Mesenchymal stem cell (in vitro differentiated cells and primary cell): ENCODE data around the gene CDA.

Experiments
- DNase-seq: peaks from one replicate; pipeline ENCODE4 v3.0.0-alpha.2; 2013
- H2AFZ ChIP-seq: one replicate; pipeline ENCODE4 v1.6.1; 2013; ENCODE audit warnings: low read depth, mild to moderate bottlenecking, control low read depth, inconsistent platforms, low read length, moderate library complexity
- H2AK5ac ChIP-seq: 2 replicates; pipeline ENCODE4 v1.6.1; 2013; ENCODE audit warnings: low read length, moderate library complexity, mild to moderate bottlenecking, inconsistent platforms; ENCODE audit not compliant: severe bottlenecking
- H2BK120ac ChIP-seq: one replicate; pipeline ENCODE4 v1.6.1; 2013; ENCODE audit warnings: low read depth, mild to moderate bottlenecking, inconsistent platforms, low read length, moderate library complexity
- H2BK12ac ChIP-seq, 2 experiments: one replicate each; pipeline ENCODE4 v1.6.1; 2013; ENCODE audit warnings: inconsistent platforms in 2 of 2, low read length in 2 of 2, mild to moderate bottlenecking in 2 of 2, moderate library complexity in 2 of 2, control low read depth in 1 of 2
- H2BK15ac ChIP-seq: one replicate; pipeline ENCODE4 v1.6.1; 2013; ENCODE audit warnings: mild to moderate bottlenecking, low read depth, inconsistent platforms; ENCODE audit not compliant: poor library complexity, severe bottlenecking
- H2BK5ac ChIP-seq: 2 replicates; pipeline ENCODE4 v1.6.1; 2013; ENCODE audit warnings: low read depth, mild to moderate bottlenecking, low read length, control low read depth, inconsistent platforms; ENCODE audit not compliant: poor library complexity, severe bottlenecking
- H3K14ac ChIP-seq, 2 experiments: one replicate each; pipeline ENCODE4 v1.6.1; 2013; ENCODE audit warnings: inconsistent platforms in 2 of 2, low read length in 2 of 2, control low read depth in 1 of 2, mild to moderate bottlenecking in 1 of 2, moderate library complexity in 1 of 2
- H3K18ac ChIP-seq, 2 experiments: one replicate each; pipeline ENCODE4 v1.6.1; 2013; ENCODE audit warnings: inconsistent platforms in 2 of 2, low read length in 2 of 2, control low read depth in 1 of 2, low read depth in 1 of 2, mild to moderate bottlenecking in 1 of 2
- H3K23ac ChIP-seq, 2 experiments: one replicate each; pipeline ENCODE4 v1.6.1; 2013; ENCODE audit warnings: inconsistent platforms in 2 of 2, low read length in 2 of 2, mild to moderate bottlenecking in 2 of 2, moderate library complexity in 2 of 2, control low read depth in 1 of 2
- H3K27ac ChIP-seq: 2 replicates; pipeline ENCODE4 v1.5.1; 2013; ENCODE audit warnings: mild to moderate bottlenecking, moderate library complexity, low read length, control low read depth, inconsistent platforms; ENCODE audit not compliant: poor library complexity, severe bottlenecking
- H3K27me3 ChIP-seq, 2 experiments: 2 replicates each; pipeline versions ENCODE4 v1.6.1 to v1.7.0; 2013; ENCODE audit warnings: low read length in 2 of 2, mild to moderate bottlenecking in 2 of 2, moderate library complexity in 2 of 2, control low read depth in 1 of 2, inconsistent platforms in 1 of 2; ENCODE audit not compliant: control insufficient read depth in 1 of 2, insufficient read depth in 1 of 2
- H3K36me3 ChIP-seq, 2 experiments: 2 replicates each; pipeline versions ENCODE4 v1.6.1 to v1.7.0; 2013; ENCODE audit warnings: low read length in 2 of 2, control low read depth in 1 of 2, inconsistent platforms in 1 of 2, low read depth in 1 of 2, mild to moderate bottlenecking in 1 of 2; ENCODE audit not compliant: insufficient read depth in 2 of 2, control insufficient read depth in 1 of 2
- H3K4ac ChIP-seq, 2 experiments: one replicate each; pipeline ENCODE4 v1.6.1; 2013; ENCODE audit warnings: inconsistent platforms in 2 of 2, low read length in 2 of 2, mild to moderate bottlenecking in 2 of 2, moderate library complexity in 2 of 2, control low read depth in 1 of 2, low read depth in 1 of 2
- H3K4me1 ChIP-seq: 2 replicates; pipeline ENCODE4 v1.6.1; 2013; ENCODE audit warnings: low read depth, low read length, control low read depth; ENCODE audit not compliant: control insufficient read depth, insufficient read depth
- H3K4me2 ChIP-seq: 2 replicates; pipeline ENCODE4 v1.6.1; 2013; ENCODE audit warnings: low read length, mild to moderate bottlenecking, inconsistent platforms; ENCODE audit not compliant: poor library complexity, severe bottlenecking
- H3K4me3 ChIP-seq, 2 experiments: 2 replicates each; pipeline versions ENCODE4 v1.5.1 to v1.7.0; 2013; ENCODE audit warnings: low read length in 2 of 2, mild to moderate bottlenecking in 2 of 2, control low read depth in 1 of 2, low read depth in 1 of 2; ENCODE audit not compliant: insufficient read depth in 1 of 2
- H3K79me1 ChIP-seq: replicated peaks from 2 replicates; pipeline ENCODE4 v1.6.1; 2013; ENCODE audit warnings: mild to moderate bottlenecking, control low read depth, low read length, inconsistent platforms; ENCODE audit not compliant: poor library complexity, severe bottlenecking
- H3K9ac ChIP-seq: 2 replicates; pipeline ENCODE4 v1.7.0; 2013; ENCODE audit warnings: mild to moderate bottlenecking, low read length, moderate library complexity
- H3K9me3 ChIP-seq: 2 replicates; pipeline ENCODE4 v1.7.0; 2013; ENCODE audit warnings: mild to moderate bottlenecking, low read length; ENCODE audit not compliant: control insufficient read depth
- H4K8ac ChIP-seq: one replicate; pipeline ENCODE4 v1.6.1; 2013; ENCODE audit warnings: inconsistent platforms, mild to moderate bottlenecking, low read length, moderate library complexity
- H4K91ac ChIP-seq: one replicate; pipeline ENCODE4 v1.6.1; 2013; ENCODE audit warnings: mild to moderate bottlenecking, low read length, inconsistent platforms
- WGBS: methylation state at CpG from one replicate; pipeline ENCODE4 v1.1.7; 2013; ENCODE audit warnings: mixed read lengths; 5-methylcytosine and 5-hydroxymethylcytosine counted together

CDA gene

GRCh38 chr1:20660363-20660762 lies 71.5 kb downstream of the CDA start:
- Histone ChIP-seq H2BK120ac (no peak overlapping the region), H3K18ac (no peak overlapping the region), H3K27ac (no peak overlapping the region), H3K4me1 (peaks cover 10% of the 10 kb centered on the region), H2BK12ac (no peak overlapping the region), H3K9ac (peak overlapping the region; percentile 90), H3K27me3 (no peaks in the 10 kb centered on the region), H3K23ac (no peak overlapping the region), H3K4me2 (peak overlapping the region; percentile 53), H2BK5ac (no peak overlapping the region), H3K9me3 (no peaks in the 10 kb centered on the region), H3K14ac (no peak overlapping the region), H3K36me3 (peaks cover 27 to 43% of the 10 kb centered on the region in 2 experiments), H3K4ac (no peak overlapping the region), H2AFZ (no peak overlapping the region), H4K91ac (no peak overlapping the region), H2BK15ac (no peak overlapping the region), H3K79me1 (peaks cover 14% of the 10 kb centered on the region), H4K8ac (no peak overlapping the region), H3K4me3 (peak overlapping the region; percentile 91 to 92), H2AK5ac (no peak overlapping the region)
- WGBS, result 34% methylated on average over 3 of the region's 3 CpGs
- DNase-seq, result no peak

- H3K4me3 ChIP-seq, result peak overlapping the region; percentile 91 to 92
- no peaks in the 10 kb centered on the region for H3K9me3 ChIP-seq
- peak overlapping the region; percentile 53 for H3K4me2 ChIP-seq
- no peak overlapping the region for H2AK5ac ChIP-seq
- H3K4ac ChIP-seq, result peak overlapping the region; percentile 29 to 60
- H2BK12ac ChIP-seq, result no peak overlapping the region
- H4K8ac ChIP-seq, result peak overlapping the region; percentile 82
- peaks cover 14% of the 10 kb centered on the region for H3K79me1 ChIP-seq
- H2BK120ac ChIP-seq, result peak overlapping the region; percentile 0
- H3K23ac ChIP-seq, result no peak overlapping the region
- peak overlapping the region; percentile 2 for H2BK15ac ChIP-seq
- 2% methylated on average over 12 of the region's 20 CpGs for WGBS
- peak overlapping the region; percentile 90 for H3K9ac ChIP-seq
- H3K27ac ChIP-seq, result peak overlapping the region; percentile 49
- H3K36me3 ChIP-seq, result peaks cover 23 to 38% of the 10 kb centered on the region in 2 experiments
- peak overlapping the region; percentile 5 to 79 for H3K18ac ChIP-seq
- H2BK5ac ChIP-seq, result no peak overlapping the region
- H2AFZ ChIP-seq, result peak overlapping the region; percentile 78
- no peak for DNase-seq
- no peaks in the 10 kb centered on the region for H3K27me3 ChIP-seq
- H4K91ac ChIP-seq, result peak overlapping the region; percentile 3
- H3K4me1 ChIP-seq, result peaks cover 12% of the 10 kb centered on the region
- peak overlapping the region in 1 of 2 experiments; percentile 76 for H3K14ac ChIP-seq
Measured at GRCh38 chr1:20660847-20661206, 71.9 kb downstream of the CDA start.

- H4K8ac ChIP-seq, result peak within 1 kb of the TSS; percentile 96
- H3K9ac ChIP-seq, result peak within 1 kb of the TSS; percentile 90
- 4% methylated on average over 45 of the region's 58 CpGs for WGBS
- H3K27me3 ChIP-seq, result no peaks in the 10 kb centered on the region
- H3K9me3 ChIP-seq, result no peaks in the 10 kb centered on the region
- H2AK5ac ChIP-seq, result peak within 1 kb of the TSS; percentile 21
- H3K23ac ChIP-seq, result no peak within 1 kb of the TSS
- H3K4me3 ChIP-seq, result peak within 1 kb of the TSS; percentile 91 to 92
- peak within 1 kb of the TSS; percentile 93 for H4K91ac ChIP-seq
- H3K14ac ChIP-seq, result peak within 1 kb of the TSS in 1 of 2 experiments; percentile 87
- no peak within 1 kb of the TSS for H2BK12ac ChIP-seq
- H3K79me1 ChIP-seq, result peaks cover 13% of the 10 kb centered on the region
- H3K4me1 ChIP-seq, result peaks cover 12% of the 10 kb centered on the region
- peak within 1 kb of the TSS; percentile 29 to 81 for H3K4ac ChIP-seq
- H2BK5ac ChIP-seq, result peak within 1 kb of the TSS; percentile 39
- peaks cover 16 to 32% of the 10 kb centered on the region in 2 experiments for H3K36me3 ChIP-seq
- peak within 1 kb of the TSS; percentile 64 for H3K4me2 ChIP-seq
- H3K27ac ChIP-seq, result peak within 1 kb of the TSS; percentile 54
- DNase-seq, result peak; percentile 99
- H2AFZ ChIP-seq, result peak within 1 kb of the TSS; percentile 79
- H2BK120ac ChIP-seq, result peak within 1 kb of the TSS; percentile 0
- H2BK15ac ChIP-seq, result peak within 1 kb of the TSS; percentile 2
- peak within 1 kb of the TSS; percentile 75 to 96 for H3K18ac ChIP-seq
Measured at GRCh38 chr1:20661207-20662109, 72.6 kb downstream of the CDA start, which contains the start of gene DDOST. DDOST (minus strand) TSS chr1:20661369; CDS start chr1:20661350, 19 bp downstream.

- Histone ChIP-seq H3K9ac (peak overlapping the region; percentile 90), H3K4ac (peak overlapping the region; percentile 16 to 81), H2AK5ac (peak overlapping the region; percentile 21), H3K4me1 (peaks cover 10% of the 10 kb centered on the region), H3K79me1 (peaks cover 10% of the 10 kb centered on the region), H2AFZ (peak overlapping the region; percentile 79), H4K8ac (peak overlapping the region; percentile 96), H3K36me3 (peaks cover 13 to 26% of the 10 kb centered on the region in 2 experiments), H3K9me3 (no peaks in the 10 kb centered on the region), H3K18ac (no peak overlapping the region), H3K4me3 (peak overlapping the region in 1 of 2 experiments; percentile 91), H3K14ac (peak overlapping the region in 1 of 2 experiments; percentile 87), H3K4me2 (peak overlapping the region; percentile 64), H3K27me3 (no peaks in the 10 kb centered on the region), H2BK12ac (no peak overlapping the region), H2BK15ac (no peak overlapping the region), H2BK5ac (no peak overlapping the region), H2BK120ac (no peak overlapping the region), H4K91ac (no peak overlapping the region), H3K27ac (no peak overlapping the region), H3K23ac (no peak overlapping the region)
- WGBS, result 68% methylated on average over 7 of the region's 7 CpGs
- DNase-seq, result peak; percentile 2
Measured at GRCh38 chr1:20662110-20662475, 73.2 kb downstream of the CDA start.
